AG09309 (cell line): Measurements from ENCODE around the gene CACNA1A.

Experiments
- DNase-seq: peaks from one replicate; pipeline ENCODE4 v3.0.0-alpha.2; 2010; ENCODE audit warnings: low read depth
- H3K4me3 ChIP-seq: 2 replicates; pipeline ENCODE4 v1.5.1; 2011; ENCODE audit warnings: mild to moderate bottlenecking, low read depth, low read length, moderate library complexity; ENCODE audit not compliant: control insufficient read depth
- CTCF ChIP-seq: IDR thresholded peaks from 2 replicates; pipeline ENCODE4 v1.5.1; 2011; ENCODE audit warnings: mild to moderate bottlenecking, low read depth, low read length, inconsistent platforms; ENCODE audit not compliant: insufficient read depth, control insufficient read depth; ENCODE audit errors: missing control alignments

The CACNA1A gene

GRCh38 chr19:13225973-13226865, 280.1 kb downstream of the CACNA1A start:
- DNase-seq, result no peak
- no peak for TF ChIP-seq CTCF
- H3K4me3 ChIP-seq, result no peak overlapping the region

GRCh38 chr19:13225085-13225484, 281.2 kb downstream of the CACNA1A start:
- no peak for TF ChIP-seq CTCF
- no peak overlapping the region for H3K4me3 ChIP-seq
- no peak for DNase-seq

- TF ChIP-seq CTCF, result no peak
- H3K4me3 ChIP-seq, result no peak overlapping the region
- no peak for DNase-seq
These were observed 285.4 kb downstream of the CACNA1A start for GRCh38 chr19:13220847-13221246.

- no peak overlapping the region for H3K4me3 ChIP-seq
- no peak for DNase-seq
- no peak for TF ChIP-seq CTCF
These were observed 290.5 kb downstream of the CACNA1A start for GRCh38 chr19:13215572-13216380.

GRCh38 chr19:13214036-13214730, 292.1 kb downstream of the CACNA1A start:
- DNase-seq, result no peak
- no peak overlapping the region for H3K4me3 ChIP-seq
- no peak for TF ChIP-seq CTCF

- no peak for DNase-seq
- peak; percentile 63 for TF ChIP-seq CTCF
- no peak overlapping the region for H3K4me3 ChIP-seq
These were observed 293.4 kb downstream of the CACNA1A start for GRCh38 chr19:13212759-13213330.
